K562 (cell line): ENCODE measurements around the gene SESN3. TPM values are rescaled to one million over a fixed set of nuclear protein-coding genes. Genes with fewer than 3 reads are reported as not detected.

Experiments
- ARID3B ChIP-seq: fragments of 250-450 bp; sonication (Bioruptor Pico); IDR thresholded peaks from 2 replicates; pipeline ENCODE4 v1.4.0; 2020; ENCODE audit warnings: borderline replicate concordance
- ARID4B ChIP-seq: sonication (generic); formaldehyde crosslinking; IDR thresholded peaks from 2 replicates; pipeline ENCODE4 v1.8.0; 2022; ENCODE audit warnings: mild to moderate bottlenecking, missing genetic modification reagents
- ARNT ChIP-seq, 2 experiments: fragments of 450-650 bp; IDR thresholded peaks; 2 replicates each; pipeline ENCODE4 v1.6.1; 2016; ENCODE audit warnings: mild to moderate bottlenecking in 1 of 2
- CREB3L1 ChIP-seq: fragments of 450-650 bp; IDR thresholded peaks from 2 replicates; pipeline ENCODE4 v1.6.1; 2014; ENCODE audit warnings: low read depth, mild to moderate bottlenecking, moderate library complexity, borderline replicate concordance
- DLX4 ChIP-seq: fragments of 250-450 bp; sonication (Bioruptor Pico); IDR thresholded peaks from 2 replicates; pipeline ENCODE4 v1.6.1; 2021; ENCODE audit warnings: mild to moderate bottlenecking
- EZH2 ChIP-seq: IDR thresholded peaks from 2 replicates; pipeline ENCODE4 v1.6.1; 2012; ENCODE audit warnings: low read depth, mild to moderate bottlenecking, inconsistent platforms, low read length, borderline replicate concordance
- FUS ChIP-seq: fragments of 200-400 bp; formaldehyde crosslinking; optimal IDR thresholded peaks from 2 replicates; pipeline ENCODE3; 2017; ENCODE audit warnings: low read depth, low read length
- HMGXB4 ChIP-seq: sonication (generic); formaldehyde crosslinking; IDR thresholded peaks from 2 replicates; pipeline ENCODE4 v1.8.1; 2023; ENCODE audit warnings: mild to moderate bottlenecking, missing genetic modification reagents
- KAT7 ChIP-seq: sonication (generic); formaldehyde crosslinking; IDR thresholded peaks from 2 replicates; pipeline ENCODE4 v1.8.0; 2022; ENCODE audit warnings: missing genetic modification reagents, mild to moderate bottlenecking, borderline replicate concordance
- MAFK ChIP-seq: IDR thresholded peaks from 2 replicates; pipeline ENCODE4 v1.6.1; 2011; ENCODE audit warnings: low read length, improper control_type of control experiment
- PHF20 ChIP-seq: fragments of 450-650 bp; IDR thresholded peaks from 2 replicates; pipeline ENCODE4 v1.6.1; 2018; ENCODE audit not compliant: partially characterized antibody
- POLR2G ChIP-seq: fragments of 200-400 bp; formaldehyde crosslinking; IDR thresholded peaks from 2 replicates; pipeline ENCODE4 v1.6.1; 2017; ENCODE audit warnings: low read depth, mild to moderate bottlenecking, antibody characterized with exemption, low read length, moderate library complexity
- SAFB ChIP-seq: fragments of 200-400 bp; formaldehyde crosslinking; IDR thresholded peaks from 2 replicates; pipeline ENCODE4 v1.6.1; 2017; ENCODE audit warnings: low read depth, low read length, borderline replicate concordance
- U2AF2 ChIP-seq: fragments of 200-400 bp; formaldehyde crosslinking; optimal IDR thresholded peaks from 2 replicates; pipeline ENCODE3; 2017; ENCODE audit warnings: low read depth, mild to moderate bottlenecking, low read length
- ZBTB12 ChIP-seq: fragments of 250-450 bp; sonication (Bioruptor Pico); IDR thresholded peaks from 2 replicates; pipeline ENCODE4 v1.4.0; 2020
- polyA plus RNA-seq, 8 experiments: library from polyadenylated mRNA; depleted of rRNA in 4 of 8; stranded (reverse) in 5 of 8; unstranded in 3 of 8; fragments of >200 nt; fragmentation: Nextera tagmentation in 2 of 8; fragmentation: Illumina TruSeq in 1 of 8; extraction: Ambion mirVana in 2 of 8; extraction: Trizol in 1 of 8; gene quantifications; 2 replicates each; pipeline versions ENCODE4 v1.2.1 to v1.2.3, GENCODE V29; 2011 to 2014; ENCODE audit warnings: inconsistent platforms in 1 of 8, missing spikeins in 1 of 8
- total RNA-seq, 7 experiments: library from RNA; depleted of rRNA in 6 of 7; stranded (reverse); fragments of >200 nt in 6 of 7; fragmentation: Illumina TruSeq in 2 of 7; extraction: Trizol in 2 of 7; gene quantifications; 2 replicates each; pipeline versions ENCODE4 v1.2.1 to v1.2.3, GENCODE V29; 2011 to 2021; ENCODE audit warnings: low replicate concordance in 1 of 7

SESN3 gene
- total and polyA plus RNA-seq, 9 of the 15 experiments (the other 6 are each of a cell fraction or from before 2014, with no cell fraction given) = 0.44 to 2.6 (median 1.5) TPM

GRCh38 chr11:95152876-95153856 is 77.8 kb downstream of the SESN3 start (continued):
- TF ChIP-seq DLX4 (CRISPR knock-in tag) (no peak), ARNT (IDR thresholded peaks at IDR 0.05) (peak; percentile 92 to 98), ARID3B (CRISPR knock-in tag) (no peak), EZH2 (no peak; the same call in 1 of the 2 replicates), SAFB (no peak), POLR2G (no peak), FUS (no peak), ZBTB12 (no peak), KAT7 (CRISPR knock-in tag) (no peak), U2AF2 (no peak), HMGXB4 (CRISPR knock-in tag) (no peak), CREB3L1 (no peak), PHF20 (no peak), ARID4B (CRISPR knock-in tag) (no peak), MAFK (peak; percentile 45; the same call in 1 of the 2 replicates)
